Activated CD4-positive, alpha-beta T cell treated with anti-CD3 and anti-CD28 coated beads, Interleukin-10, Interleukin-2, amounts not matched to agents 100 ng/mL and 50 ng/mL, durations not matched to agents 16 hours and 8 hours (primary cell): ENCODE results near the gene LRRC66.

ENCODE experiments used
- DNase-seq: peaks from one replicate; pipeline ENCODE4 v3.0.0-alpha.2; 2020

The LRRC66 gene

GRCh38 chr4:52019936-52020657 is at the start of gene LRRC66:
Gene LRRC66 (minus strand): TSS chr4:52020363. CDS start chr4:52017613, 2,750 bp downstream.
- no peak for DNase-seq

- DNase-seq: no peak
These were observed 49.4 kb upstream of the LRRC66 start for GRCh38 chr4:52069571-52069970.

DNA sequence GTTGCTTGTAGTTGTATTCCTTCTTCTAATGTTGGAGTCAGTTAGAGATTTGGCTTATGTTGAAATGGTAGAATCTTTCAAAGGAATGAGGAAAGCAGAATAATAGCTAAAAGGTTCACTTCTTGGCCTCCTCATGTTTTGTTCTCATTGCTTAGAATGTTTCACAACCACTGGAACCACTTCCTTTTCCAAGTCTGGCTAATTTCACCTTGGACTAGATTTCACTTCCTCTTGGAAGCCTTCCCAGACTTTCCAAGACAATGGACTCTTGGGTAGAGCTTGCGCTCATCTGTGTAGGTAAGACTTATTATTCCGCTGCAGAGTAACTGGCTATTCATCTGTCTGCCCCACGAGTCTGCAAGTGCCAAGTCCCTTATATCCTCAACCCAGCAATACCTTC is 39.2 kb upstream of the LRRC66 start:
- no peak for DNase-seq

DNA sequence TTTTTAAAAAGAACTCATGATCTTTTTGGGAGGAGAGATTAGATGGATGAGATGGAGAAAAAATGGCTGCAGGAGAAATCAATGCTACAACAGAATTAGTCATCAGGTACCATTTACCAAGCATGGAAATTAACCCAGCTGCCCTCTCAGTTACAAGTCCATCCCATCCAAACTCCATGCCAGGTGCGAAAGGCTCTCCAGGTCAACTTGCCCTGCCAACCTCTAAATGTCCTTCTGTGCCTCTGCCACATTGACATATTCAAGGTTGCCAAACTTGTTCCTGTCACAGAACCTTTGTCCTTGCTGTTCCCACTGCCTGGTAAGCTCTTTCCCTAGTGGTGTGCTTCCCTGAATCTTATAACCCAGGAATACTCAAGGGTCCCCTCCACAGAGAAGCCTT is 38.1 kb upstream of the LRRC66 start:
- DNase-seq: no peak

DNA sequence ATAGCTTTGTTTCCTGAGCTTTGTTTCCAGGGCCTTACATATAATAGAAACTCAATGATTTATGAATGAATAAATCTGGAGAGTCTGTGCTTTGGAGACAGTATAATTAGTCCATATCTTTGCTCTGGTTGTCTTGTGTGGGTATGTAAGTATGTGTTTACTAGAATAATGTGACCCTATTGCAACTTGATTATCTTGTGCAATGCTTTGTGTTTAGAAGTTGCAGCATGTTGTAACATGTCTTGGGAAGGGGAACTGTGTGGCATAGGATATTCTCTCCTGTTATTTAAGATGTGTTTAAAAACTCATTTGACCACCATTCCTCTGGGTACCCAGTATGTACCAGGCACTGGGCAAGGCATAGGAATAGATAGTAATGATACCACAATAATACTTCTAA is 37.0 kb upstream of the LRRC66 start:
- DNase-seq: no peak

DNA sequence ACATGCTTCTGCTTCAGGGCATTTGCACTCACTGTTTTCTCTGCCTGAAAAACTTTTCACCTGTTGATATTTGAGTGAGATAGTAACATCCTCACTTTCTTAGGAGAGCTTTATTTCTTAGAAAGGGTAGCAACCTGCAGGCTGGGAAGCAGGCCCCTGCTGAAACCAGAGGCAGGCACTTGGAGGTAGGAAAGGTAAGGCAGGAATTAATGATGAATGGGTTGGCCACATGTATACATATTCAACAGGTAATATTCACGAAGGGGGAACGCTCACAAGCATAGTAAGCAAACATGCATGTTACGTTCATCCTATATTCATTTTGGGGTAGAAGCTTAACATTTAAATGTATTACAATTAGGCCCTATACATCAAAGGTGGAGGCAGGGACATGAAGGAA is 34.1 kb upstream of the LRRC66 start:
- DNase-seq: no peak

- DNase-seq: no peak
These were observed 32.3 kb upstream of the LRRC66 start for GRCh38 chr4:52052475-52052780.

DNA sequence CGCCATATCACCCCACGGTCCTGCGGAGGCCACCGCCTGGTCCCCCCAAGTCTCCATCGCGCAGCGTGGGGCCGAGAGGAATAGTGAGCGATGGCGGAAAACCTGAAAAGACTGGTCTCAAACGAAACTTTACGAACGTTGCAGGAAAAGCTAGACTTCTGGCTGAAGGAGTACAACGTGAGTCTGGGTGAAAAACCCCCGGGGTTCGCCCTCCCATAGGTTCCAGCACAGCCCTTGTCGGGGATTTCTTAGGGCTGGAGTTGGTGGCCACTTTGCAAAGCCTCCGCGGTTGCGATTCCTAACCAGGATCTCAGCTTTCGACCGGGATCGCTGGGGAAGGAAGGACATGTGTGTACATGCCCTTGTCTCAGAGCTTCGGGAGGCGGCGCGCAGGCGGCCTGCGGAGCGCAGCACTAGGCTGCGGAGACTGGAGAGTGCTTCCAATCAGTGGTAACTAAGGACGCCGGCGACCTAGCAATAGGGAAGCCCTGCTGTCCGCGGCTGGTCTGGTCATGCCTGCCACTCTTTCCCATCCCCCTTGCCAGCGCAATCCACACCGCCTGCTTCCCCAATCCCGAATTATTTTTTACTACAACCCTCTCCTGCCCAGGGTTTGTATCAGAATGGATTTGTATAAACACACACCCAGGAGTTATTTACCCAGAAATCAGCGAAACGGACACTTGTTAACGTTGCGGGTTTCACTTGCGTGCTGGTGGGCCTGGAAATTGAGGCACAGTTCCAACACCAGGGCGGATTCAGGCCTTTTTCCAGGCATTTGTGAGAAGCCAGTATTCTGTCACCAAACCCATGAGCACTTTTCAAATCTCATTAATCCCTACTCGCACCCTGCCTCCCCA is 31.7 kb upstream of the LRRC66 start:
- DNase-seq: no peak

DNA sequence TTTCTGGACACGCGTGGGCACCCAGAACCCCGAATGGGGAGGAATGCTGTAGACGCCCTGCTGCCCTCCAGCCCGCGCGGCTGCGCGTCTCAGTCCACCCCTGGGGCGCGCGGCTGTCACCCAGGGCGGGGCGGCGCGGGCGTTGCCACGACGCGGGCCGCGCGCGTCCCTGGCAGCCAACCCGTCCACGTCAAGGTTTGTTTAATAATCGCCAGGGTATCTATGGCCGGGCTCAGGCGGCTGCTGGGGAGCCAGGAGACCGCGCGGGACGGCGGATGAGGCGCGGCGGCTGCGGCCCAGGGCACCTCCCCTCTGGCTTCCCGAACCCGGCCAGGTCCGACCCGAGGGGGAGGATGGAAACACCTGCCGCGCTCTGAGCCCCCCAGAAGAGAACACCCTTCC is 31.1 kb upstream of the LRRC66 start, which contains the start of gene SPATA18:
Gene SPATA18, plus strand, starts transcription at position 92 of the 402 bp plus-strand sequence. CDS start 401 bp downstream, outside the sequence.
- no peak for DNase-seq

DNA sequence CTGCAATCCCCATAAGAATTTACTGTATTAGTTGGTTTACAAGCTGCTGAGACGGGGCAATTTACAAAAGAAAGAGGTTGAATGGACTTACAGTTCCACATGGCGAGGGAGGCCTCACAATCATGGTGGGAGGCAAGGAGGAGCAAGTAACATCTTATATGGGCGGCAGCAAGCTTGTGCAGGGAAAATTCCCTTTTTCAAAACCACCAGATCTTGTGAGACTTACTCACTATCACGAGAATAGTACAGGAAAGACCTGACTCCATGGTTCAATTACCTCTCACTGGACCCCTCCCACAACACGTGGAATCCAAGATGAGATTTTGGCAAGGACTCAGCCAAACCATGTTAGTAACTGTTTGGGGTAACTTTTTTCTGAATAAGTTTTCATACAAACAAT is 29.1 kb upstream of the LRRC66 start:
- DNase-seq: no peak

GRCh38 chr4:52045028-52045427 is 24.9 kb upstream of the LRRC66 start:
- DNase-seq: no peak

DNA sequence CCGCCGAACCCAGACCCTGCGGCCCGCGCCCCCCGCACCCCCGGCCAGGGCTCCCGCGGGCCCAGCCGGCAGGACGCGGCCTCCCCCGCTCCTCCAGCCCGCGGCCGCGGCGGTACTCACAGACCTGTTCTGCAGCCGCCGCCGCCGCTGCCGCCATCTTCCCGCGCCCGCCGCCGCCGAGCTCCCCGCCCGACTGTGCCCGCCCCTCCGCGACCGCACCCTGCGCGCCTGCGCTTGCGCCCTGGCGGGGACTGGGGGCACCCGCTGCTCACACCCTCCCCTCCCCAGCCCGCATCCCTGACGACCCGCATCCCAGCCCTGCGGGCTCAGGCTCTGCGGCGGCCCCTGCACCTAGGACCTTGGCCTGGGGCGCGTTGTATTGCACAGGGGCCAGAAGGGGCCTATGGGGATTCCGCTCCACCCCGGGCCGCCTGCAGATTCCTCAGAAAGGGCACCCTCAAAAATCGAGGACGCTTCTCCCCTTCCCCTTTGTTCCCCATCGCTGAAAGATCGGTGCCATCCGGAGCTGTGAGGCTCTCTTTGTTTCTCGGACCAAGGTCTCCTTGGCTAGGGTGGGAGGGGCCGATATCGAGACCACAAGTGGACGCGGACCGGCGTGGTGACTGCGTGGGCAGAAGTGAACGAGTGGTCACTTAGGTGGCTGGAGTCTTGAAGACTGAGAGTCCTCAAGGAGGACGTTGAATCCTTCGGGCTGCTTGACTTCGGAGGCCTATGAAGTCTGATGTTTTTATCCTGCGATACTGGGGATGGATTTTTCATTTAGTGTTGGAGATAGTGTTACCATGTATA is 18.1 kb upstream of the LRRC66 start, which contains the start of gene SGCB:
Gene SGCB, minus strand, starts transcription at position 197 of the 810 bp plus-strand sequence. Its CDS starts 40 bp downstream, at position 157.
- DNase-seq: peak; percentile 80

GRCh38 chr4:52037689-52038102 is 17.5 kb upstream of the LRRC66 start:
- peak; percentile 49 for DNase-seq

DNA sequence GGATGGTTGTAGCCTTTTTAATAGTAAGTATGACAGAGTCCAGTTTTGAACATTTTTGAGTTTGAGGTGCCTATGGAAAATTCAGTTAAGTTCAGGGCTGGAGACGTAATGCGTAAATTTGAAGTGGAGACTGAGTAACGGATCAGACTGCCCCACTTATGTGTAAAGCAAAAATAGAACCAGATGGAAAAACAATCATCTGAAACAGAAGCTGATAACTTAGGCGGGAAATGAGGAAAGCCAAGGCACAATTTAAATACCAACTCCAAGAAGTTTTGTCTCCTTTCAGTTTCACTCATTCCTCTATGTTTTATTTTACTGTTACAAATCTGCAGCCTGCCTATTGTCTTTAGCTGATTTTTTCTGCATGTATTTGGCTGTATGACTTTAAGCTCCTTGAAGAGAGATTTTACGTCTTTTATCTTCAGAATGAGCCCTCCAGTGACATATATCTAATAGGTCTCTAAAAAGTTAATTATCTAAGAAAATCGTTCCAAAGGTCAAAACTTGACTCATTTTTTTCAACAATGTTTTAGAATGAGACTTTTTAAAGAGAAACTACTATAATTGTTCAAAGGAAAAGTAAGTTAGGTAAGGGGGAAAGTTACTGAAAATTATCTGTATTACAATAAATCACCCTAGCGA is 16.8 kb upstream of the LRRC66 start:
- no peak for DNase-seq

DNA sequence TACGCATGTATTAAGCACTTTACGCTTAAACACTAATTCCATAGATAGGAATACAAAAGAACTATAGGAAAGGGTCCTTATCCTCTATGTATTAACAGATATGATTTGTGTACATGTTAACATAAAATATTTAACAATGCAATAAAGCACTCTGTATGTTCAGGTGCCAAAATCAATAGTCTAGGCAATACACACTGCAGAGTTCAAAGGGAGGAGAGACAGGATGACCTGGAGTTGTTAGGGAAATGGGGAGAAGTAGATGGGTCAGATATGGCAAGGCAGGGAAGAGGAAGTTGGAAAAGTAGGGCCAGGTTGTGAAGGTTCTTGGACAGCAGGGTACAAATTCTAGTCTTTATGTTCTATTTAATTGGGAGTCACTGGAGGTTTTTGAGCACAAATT is 15.0 kb upstream of the LRRC66 start:
- DNase-seq: no peak

GRCh38 chr4:52032005-52032404 is 11.8 kb upstream of the LRRC66 start:
- DNase-seq: no peak

DNA sequence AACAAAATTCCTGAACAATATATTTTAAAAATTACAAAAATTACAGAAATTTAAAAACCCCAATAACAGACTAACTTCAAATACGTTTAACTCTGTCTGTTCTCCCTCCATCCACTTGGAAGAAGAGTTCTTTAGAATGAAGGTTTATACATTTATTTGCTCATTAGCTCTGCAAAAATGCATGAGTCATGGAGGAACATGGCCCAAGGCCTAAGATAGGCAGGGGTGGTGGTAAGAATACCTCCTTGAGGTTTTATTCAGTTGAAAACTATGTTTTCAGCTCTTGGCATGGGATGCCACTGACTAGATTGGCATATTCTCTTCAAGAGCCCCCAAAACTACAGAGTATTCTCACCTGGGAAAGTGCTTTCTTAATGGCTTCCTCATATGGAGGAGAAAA is 8.8 kb upstream of the LRRC66 start:
- DNase-seq: no peak

- no peak for DNase-seq
These were observed 2.3 kb downstream of the LRRC66 start for GRCh38 chr4:52017814-52018213.

GRCh38 chr4:52016981-52017380 is 3.2 kb downstream of the LRRC66 start:
- no peak for DNase-seq

- no peak for DNase-seq
These were observed 4.8 kb downstream of the LRRC66 start for GRCh38 chr4:52015366-52015765.

GRCh38 chr4:52014903-52015302 is 5.3 kb downstream of the LRRC66 start:
- DNase-seq: no peak

DNA sequence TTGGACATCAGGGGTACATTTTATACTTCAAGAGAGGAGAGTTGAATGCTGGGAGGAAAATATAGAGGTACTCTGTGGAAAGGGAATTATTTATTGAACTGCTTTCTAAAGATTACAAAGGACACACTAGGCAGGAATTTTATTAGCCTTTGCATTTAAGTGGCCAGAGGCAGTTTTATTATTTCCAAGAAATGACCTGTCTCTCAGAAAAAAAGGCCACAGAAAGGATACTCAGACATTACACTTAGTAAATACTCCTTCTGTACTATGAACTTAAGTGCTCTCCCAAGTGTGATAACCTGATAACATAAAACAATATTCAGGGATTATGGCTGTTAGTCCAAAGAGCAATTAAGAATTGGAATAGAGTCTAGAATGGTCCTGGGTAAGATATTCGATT is 7.5 kb downstream of the LRRC66 start:
- no peak for DNase-seq

- no peak for DNase-seq
These were observed 9.2 kb downstream of the LRRC66 start for GRCh38 chr4:52010986-52011385.
